Colonic mucosa (tissue), 4 donors: ENCODE data around the gene PHACTR1. TPM values are rescaled to one million over a fixed set of nuclear protein-coding genes. Genes with fewer than 3 reads are reported as not detected.

ENCODE experiments used
- DNase-seq: peaks from one replicate; pipeline ENCODE4 v3.0.0-alpha.2; 2020
- H3K27ac ChIP-seq: fragments of 200-600 bp; one replicate; pipeline ENCODE4 v1.8.0; 2021
- H3K27me3 ChIP-seq: fragments of 200-600 bp; one replicate; pipeline ENCODE4 v1.8.0; 2021
- H3K36me3 ChIP-seq: fragments of 200-600 bp; one replicate; pipeline ENCODE4 v1.8.0; 2021
- H3K4me1 ChIP-seq: fragments of 200-600 bp; one replicate; pipeline ENCODE4 v1.8.0; 2021; ENCODE audit warnings: mild to moderate bottlenecking
- H3K4me3 ChIP-seq: fragments of 200-600 bp; one replicate; pipeline ENCODE4 v1.8.0; 2021
- H3K9ac ChIP-seq, 2 donors: one replicate each; pipeline ENCODE4 v1.7.0; 2013; ENCODE audit warnings: control low read depth in 2 of 2, low read depth in 2 of 2, low read length in 2 of 2
- H3K9me3 ChIP-seq: fragments of 200-600 bp; one replicate; pipeline ENCODE4 v1.8.0; 2021
- CTCF ChIP-seq: fragments of 200-600 bp; IDR thresholded peaks from one replicate; pipeline ENCODE4 v1.8.0; 2022; ENCODE audit warnings: antibody characterized with exemption, mild to moderate bottlenecking
- intact Hi-C: fragments of 100-400 bp; cut with DNase I; formaldehyde crosslinking; loops from one replicate; pipeline ENCODE4 v1.14.1; 2022
- total RNA-seq, 2 donors: library from RNA; stranded (reverse); fragmentation: NEBNext Ultra II Directional in 1 of 2; extraction: Animal tissue kit (Norgen Biotek cat#: 25700) in 1 of 2; gene quantifications; one replicate each; pipeline ENCODE4 v1.2.1, GENCODE V29; 2021
- donor health status: healthy.
- donor health status: DM: no; HTN: no; CAD: no.
- donor health status: DM: no; HTN: no; CAD: no.

Gene PHACTR1
- total RNA-seq, 2 donors from 2014 or later, result 1.7 to 2.2 TPM

- Histone ChIP-seq H3K9me3 (no peaks in the 10 kb centered on the region), H3K27ac (no peak overlapping the region), H3K36me3 (no peaks in the 10 kb centered on the region), H3K4me3 (no peak overlapping the region), H3K4me1 (no peaks in the 10 kb centered on the region), H3K9ac (no peak overlapping the region), H3K27me3 (no peaks in the 10 kb centered on the region)
- no peak for TF ChIP-seq CTCF
- no peak for DNase-seq
- intact Hi-C loops, result no loop called here
Observed at GRCh38 chr6:13113376-13113775, 396.8 kb downstream of the PHACTR1 start.

- no peak overlapping the region for H3K4me3 ChIP-seq
- H3K36me3 ChIP-seq, result no peaks in the 10 kb centered on the region
- no peak overlapping the region for H3K27ac ChIP-seq
- intact Hi-C loops, result no loop called here
- no peak for TF ChIP-seq CTCF
- no peaks in the 10 kb centered on the region for H3K4me1 ChIP-seq
- no peak for DNase-seq
- H3K9ac ChIP-seq, result no peak overlapping the region
- H3K9me3 ChIP-seq, result no peaks in the 10 kb centered on the region
- H3K27me3 ChIP-seq, result no peaks in the 10 kb centered on the region
Observed at GRCh38 chr6:13113981-13114593, 397.5 kb downstream of the PHACTR1 start.

GRCh38 chr6:13116155-13116554 is 399.6 kb downstream of the PHACTR1 start:
- no peaks in the 10 kb centered on the region for H3K9me3 ChIP-seq
- H3K9ac ChIP-seq, result no peak overlapping the region
- H3K27me3 ChIP-seq, result no peaks in the 10 kb centered on the region
- no peaks in the 10 kb centered on the region for H3K36me3 ChIP-seq
- intact Hi-C loops, result no loop called here
- TF ChIP-seq CTCF, result no peak
- H3K4me1 ChIP-seq, result no peaks in the 10 kb centered on the region
- H3K27ac ChIP-seq, result no peak overlapping the region
- no peak overlapping the region for H3K4me3 ChIP-seq
- no peak for DNase-seq

- H3K4me3 ChIP-seq, result no peak overlapping the region
- no peaks in the 10 kb centered on the region for H3K27me3 ChIP-seq
- no peak overlapping the region for H3K9ac ChIP-seq
- no peaks in the 10 kb centered on the region for H3K4me1 ChIP-seq
- intact Hi-C loops, result no loop called here
- H3K9me3 ChIP-seq, result no peaks in the 10 kb centered on the region
- H3K36me3 ChIP-seq, result no peaks in the 10 kb centered on the region
- no peak overlapping the region for H3K27ac ChIP-seq
- DNase-seq, result no peak
- TF ChIP-seq CTCF, result no peak
Observed at GRCh38 chr6:13117570-13117969, 401.0 kb downstream of the PHACTR1 start.

GRCh38 chr6:13119549-13119948 is 403.0 kb downstream of the PHACTR1 start:
- Histone ChIP-seq H3K36me3 (no peaks in the 10 kb centered on the region), H3K27ac (no peak overlapping the region), H3K9me3 (no peaks in the 10 kb centered on the region), H3K4me3 (no peak overlapping the region), H3K27me3 (no peaks in the 10 kb centered on the region), H3K4me1 (no peaks in the 10 kb centered on the region), H3K9ac (no peak overlapping the region)
- no peak for DNase-seq
- intact Hi-C loops, result no loop called here
- TF ChIP-seq CTCF, result no peak
